ENCODE measurements around the gene FOXG1.

GRCh38 chr14:28782301-28782700 is 15.7 kb downstream of the FOXG1 start:
- TF ChIP-seq CTCF (IDR thresholded peaks at IDR 0.05) (no peak), POLR2A (IDR thresholded peaks at IDR 0.05) (no peak), EP300 (IDR thresholded peaks at IDR 0.05) (no peak)
